ENCODE data around the gene SLC40A1. TPM values are rescaled to one million over a fixed set of nuclear protein-coding genes. Genes with fewer than 3 reads are reported as not detected.

The SLC40A1 gene
- total and polyA plus RNA-seq, 8 donors = 21.3 to 147 (median 73.8) TPM

- Histone ChIP-seq H3K9me3 (no peaks in the 10 kb centered on the region), H3K27me3 (no peaks in the 10 kb centered on the region), H3K4me3 (no peak overlapping the region), H3K27ac (no peak overlapping the region), H3K4me1 (peaks cover 9 to 16% (median 13%) of the 10 kb centered on the region in 4 donors), H3K36me3 (no peaks in the 10 kb centered on the region)
- DNase-seq = no peak
- intact Hi-C loops (cut with DNase I; ENCODE audit: low total_unique reads) = no loop called here
- WGBS, 5 donors = 76 to 84% (median 78%) methylated on average over 4 of the region's 4 CpGs
- TF ChIP-seq EP300 (IDR thresholded peaks at IDR 0.05) = no peak
- TF ChIP-seq POLR2A (IDR thresholded peaks at IDR 0.05) = no peak
- TF ChIP-seq CTCF (IDR thresholded peaks at IDR 0.05) = no peak
- no peak for TF ChIP-seq POLR2AphosphoS5 (IDR thresholded peaks at IDR 0.05)
Measured at GRCh38 chr2:189585226-189585756, 4.7 kb upstream of the SLC40A1 start.

GRCh38 chr2:189584686-189585085 is 4.1 kb upstream of the SLC40A1 start:
- TF ChIP-seq EP300 (IDR thresholded peaks at IDR 0.05) (no peak), CTCF (IDR thresholded peaks at IDR 0.05) (no peak), POLR2A (IDR thresholded peaks at IDR 0.05) (no peak), POLR2AphosphoS5 (IDR thresholded peaks at IDR 0.05) (no peak)
- Histone ChIP-seq H3K9me3 (no peaks in the 10 kb centered on the region), H3K27me3 (no peaks in the 10 kb centered on the region), H3K4me3 (no peak overlapping the region), H3K36me3 (no peaks in the 10 kb centered on the region), H3K4me1 (peaks cover 9 to 16% (median 14%) of the 10 kb centered on the region in 4 donors), H3K27ac (no peak overlapping the region)
- intact Hi-C loops (cut with DNase I; ENCODE audit: low total_unique reads) = no loop called here
- DNase-seq = no peak

GRCh38 chr2:189583227-189584198 is 2.9 kb upstream of the SLC40A1 start:
- Histone ChIP-seq H3K27me3 (no peaks in the 10 kb centered on the region), H3K9me3 (no peaks in the 10 kb centered on the region), H3K36me3 (no peaks in the 10 kb centered on the region), H3K4me3 (no peak overlapping the region), H3K27ac (no peak overlapping the region), H3K4me1 (peaks cover 16 to 26% (median 23%) of the 10 kb centered on the region in 4 donors)
- DNase-seq = no peak
- TF ChIP-seq EP300 (IDR thresholded peaks at IDR 0.05) (no peak), CTCF (IDR thresholded peaks at IDR 0.05) (no peak), POLR2A (IDR thresholded peaks at IDR 0.05) (no peak), POLR2AphosphoS5 (IDR thresholded peaks at IDR 0.05) (no peak)
- intact Hi-C loops (cut with DNase I; ENCODE audit: low total_unique reads) = no loop called here
- 88 to 94% (median 93%) methylated on average over 5 of the region's 5 CpGs for WGBS, 5 donors

GRCh38 chr2:189582809-189583192 is 2.2 kb upstream of the SLC40A1 start:
- Histone ChIP-seq H3K4me1 (peaks cover 22 to 33% (median 28%) of the 10 kb centered on the region in 4 donors), H3K4me3 (no peak overlapping the region), H3K27ac (no peak overlapping the region), H3K36me3 (peaks cover 0 to 5% (median 0%) of the 10 kb centered on the region in 4 donors), H3K9me3 (no peaks in the 10 kb centered on the region), H3K27me3 (no peaks in the 10 kb centered on the region)
- no peak for TF ChIP-seq POLR2AphosphoS5 (IDR thresholded peaks at IDR 0.05)
- TF ChIP-seq POLR2A (IDR thresholded peaks at IDR 0.05) = no peak
- no peak for TF ChIP-seq CTCF (IDR thresholded peaks at IDR 0.05)
- no peak for TF ChIP-seq EP300 (IDR thresholded peaks at IDR 0.05)
- WGBS, 5 donors = 81 to 98% (median 94%) methylated on average over 2 of the region's 2 CpGs
- intact Hi-C loops (cut with DNase I; ENCODE audit: low total_unique reads) = no loop called here
- no peak for DNase-seq
